ENCODE measurements around the gene RBM25.
"Not testable (repeated sequence)": the region's sequence is repeated elsewhere in the genome, so short reads cannot be mapped to it uniquely, and the experiment has no call there.

The RBM25 gene

GRCh38 chr14:73058224-73058921 is at the start of gene RBM25:
Gene RBM25 (plus strand): TSS chr14:73058534. CDS start chr14:73071642, 13,108 bp downstream.
- DNase-seq (ENCODE audit: low read depth), result peak; percentile 94

GRCh38 chr14:73011189-73011588 is 47.1 kb upstream of the RBM25 start:
- DNase-seq (ENCODE audit: low read depth), result not testable (repeated sequence)

DNA sequence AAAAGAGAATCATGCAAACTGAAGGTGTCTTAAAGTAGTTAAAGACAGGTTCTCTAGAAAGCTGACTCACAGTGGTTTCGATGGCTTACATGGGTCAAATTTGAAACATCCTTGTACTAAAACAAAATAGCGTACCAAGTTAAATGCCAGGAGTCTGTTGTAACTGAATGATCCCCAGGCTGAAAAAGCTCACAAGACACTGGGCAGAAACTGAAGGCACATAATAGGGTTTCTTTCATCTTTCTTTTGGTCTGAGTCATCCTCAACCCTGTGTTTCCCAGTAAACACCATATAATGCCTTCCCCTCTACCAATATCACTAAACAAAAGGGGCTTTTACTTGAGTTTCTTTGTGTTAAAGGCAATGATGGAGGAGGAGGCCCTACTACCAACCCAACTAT is 44.2 kb upstream of the RBM25 start:
- DNase-seq (ENCODE audit: low read depth), result no peak

DNA sequence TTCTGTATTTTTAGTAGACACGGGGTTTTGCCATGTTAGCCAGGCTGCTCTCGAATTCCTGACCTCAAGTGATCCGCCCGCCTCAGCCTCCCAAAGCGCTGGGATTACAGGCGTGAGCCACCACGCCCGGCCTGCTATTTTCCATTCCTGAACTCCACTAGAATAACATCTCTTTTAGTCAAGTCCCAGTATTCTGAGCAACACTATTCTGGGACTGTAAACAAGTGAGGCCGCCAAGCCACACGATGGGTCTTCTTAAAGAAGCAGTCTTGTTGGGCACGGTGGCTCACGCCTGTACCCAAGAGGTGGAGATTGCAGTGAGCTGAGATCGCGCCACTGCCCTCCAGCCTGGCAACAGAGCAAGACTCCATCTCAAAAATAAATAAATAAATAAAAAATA is 42.8 kb upstream of the RBM25 start:
- DNase-seq (ENCODE audit: low read depth), result not testable (repeated sequence)

GRCh38 chr14:73016011-73016410 is 42.3 kb upstream of the RBM25 start:
- DNase-seq (ENCODE audit: low read depth), result not testable (repeated sequence)

GRCh38 chr14:73022051-73022450 is 36.3 kb upstream of the RBM25 start:
- no peak for DNase-seq (ENCODE audit: low read depth)

GRCh38 chr14:73025544-73025943 is 32.8 kb upstream of the RBM25 start:
- DNase-seq (ENCODE audit: low read depth), result no peak

- DNase-seq (ENCODE audit: low read depth), result no peak
Observed at GRCh38 chr14:73026243-73026844, 32.0 kb upstream of the RBM25 start.

DNA sequence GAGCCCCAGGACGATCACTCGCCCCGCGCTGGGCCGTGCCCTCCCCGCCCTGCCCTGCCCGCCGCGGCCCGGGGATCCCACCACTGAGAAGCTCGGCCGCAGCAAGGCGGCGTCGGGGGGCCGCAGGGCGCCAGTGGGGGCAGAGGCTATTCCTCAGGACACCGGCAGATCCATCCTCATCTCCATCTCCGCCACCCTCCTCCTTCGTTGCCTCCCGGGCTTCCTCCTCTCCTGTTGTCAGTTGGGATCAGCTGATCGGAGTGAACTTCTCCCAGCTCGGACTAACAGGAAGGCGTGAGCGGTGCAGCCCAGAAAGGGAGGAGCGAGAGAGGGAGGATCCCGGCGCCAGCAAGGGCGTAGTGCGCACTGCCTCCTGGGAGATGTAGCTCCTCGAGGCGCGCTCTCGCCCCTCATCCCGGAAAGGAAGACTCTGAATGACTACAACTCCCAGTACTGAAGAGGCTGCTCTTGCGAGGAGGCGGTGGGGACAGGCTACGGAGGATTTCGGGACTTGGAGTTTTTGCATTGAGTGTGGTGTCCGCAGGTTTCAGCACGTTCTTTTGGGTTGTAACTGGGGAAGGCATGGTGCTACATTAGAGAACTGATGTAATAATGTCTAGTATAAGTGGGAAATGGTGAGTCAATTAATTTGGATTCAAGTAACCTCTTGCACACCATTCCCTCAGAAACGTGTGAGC is 31.3 kb upstream of the RBM25 start, which contains the start of gene ZFYVE1:
Gene ZFYVE1, minus strand, starts transcription at position 262 of the 698 bp plus-strand sequence. CDS start 2,598 bp downstream, outside the sequence.
- peak; percentile 93 for DNase-seq (ENCODE audit: low read depth)

GRCh38 chr14:73027546-73027945 is 30.8 kb upstream of the RBM25 start:
- no peak for DNase-seq (ENCODE audit: low read depth)

GRCh38 chr14:73027984-73028383 is 30.4 kb upstream of the RBM25 start:
- no peak for DNase-seq (ENCODE audit: low read depth)

GRCh38 chr14:73036706-73037450 is 21.5 kb upstream of the RBM25 start:
- not testable (repeated sequence) for DNase-seq (ENCODE audit: low read depth)

GRCh38 chr14:73047808-73048207 is 10.5 kb upstream of the RBM25 start:
- DNase-seq (ENCODE audit: low read depth), result no peak

DNA sequence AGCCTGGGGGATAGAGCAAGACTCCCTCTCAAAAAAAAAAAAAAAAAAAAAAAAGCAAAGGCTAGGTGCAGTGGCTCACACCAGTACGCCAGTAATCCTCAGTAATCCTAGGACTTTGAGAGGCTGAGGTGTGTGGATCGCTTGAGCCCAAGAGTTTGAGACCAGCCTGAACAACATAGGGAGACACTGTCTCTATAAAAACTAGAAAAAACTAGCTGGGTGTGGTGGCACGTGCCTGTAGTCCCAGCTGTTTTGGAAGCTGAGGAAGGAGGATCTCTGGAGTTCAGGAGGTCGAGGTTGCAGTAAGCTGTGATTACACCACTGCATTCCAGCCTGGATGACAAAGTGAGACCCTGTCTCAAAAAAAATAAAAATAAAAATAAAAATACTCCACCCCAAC is 8.9 kb upstream of the RBM25 start:
- no peak for DNase-seq (ENCODE audit: low read depth)

DNA sequence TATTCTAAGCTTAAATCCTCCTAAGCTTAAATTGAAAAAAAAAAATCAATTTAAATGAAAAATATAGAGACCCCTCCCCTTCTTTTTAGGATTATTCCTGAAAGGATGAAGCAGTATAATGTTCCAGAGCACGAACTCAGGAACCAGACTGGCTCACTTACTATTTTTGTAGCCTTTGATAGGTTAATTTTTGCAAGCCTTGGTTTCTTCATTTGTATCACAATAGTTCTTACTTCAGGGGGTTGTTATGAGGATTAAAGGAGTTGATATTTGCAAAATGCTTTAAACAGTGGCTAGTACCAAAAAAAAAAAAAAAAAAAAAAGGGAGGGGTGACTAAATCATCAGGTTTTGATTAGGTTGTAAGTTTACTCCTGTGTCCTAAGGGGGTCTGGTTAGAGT is 3.1 kb upstream of the RBM25 start:
- no peak for DNase-seq (ENCODE audit: low read depth)

DNA sequence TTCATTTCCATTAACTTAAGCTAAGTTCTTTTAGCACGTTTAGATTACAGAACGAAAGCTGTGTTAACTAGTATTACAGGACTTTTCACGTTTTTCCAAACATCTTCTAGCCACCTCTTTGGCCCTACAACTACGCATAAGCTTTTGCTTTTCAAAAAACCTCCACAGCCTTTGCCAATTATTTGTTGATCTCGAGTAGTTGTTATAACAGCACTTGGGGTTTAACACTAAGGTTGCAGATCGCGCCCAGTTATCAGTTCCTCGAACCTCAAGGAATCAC is 450 bp upstream of the RBM25 start:
- peak; percentile 3 for DNase-seq (ENCODE audit: low read depth)

DNA sequence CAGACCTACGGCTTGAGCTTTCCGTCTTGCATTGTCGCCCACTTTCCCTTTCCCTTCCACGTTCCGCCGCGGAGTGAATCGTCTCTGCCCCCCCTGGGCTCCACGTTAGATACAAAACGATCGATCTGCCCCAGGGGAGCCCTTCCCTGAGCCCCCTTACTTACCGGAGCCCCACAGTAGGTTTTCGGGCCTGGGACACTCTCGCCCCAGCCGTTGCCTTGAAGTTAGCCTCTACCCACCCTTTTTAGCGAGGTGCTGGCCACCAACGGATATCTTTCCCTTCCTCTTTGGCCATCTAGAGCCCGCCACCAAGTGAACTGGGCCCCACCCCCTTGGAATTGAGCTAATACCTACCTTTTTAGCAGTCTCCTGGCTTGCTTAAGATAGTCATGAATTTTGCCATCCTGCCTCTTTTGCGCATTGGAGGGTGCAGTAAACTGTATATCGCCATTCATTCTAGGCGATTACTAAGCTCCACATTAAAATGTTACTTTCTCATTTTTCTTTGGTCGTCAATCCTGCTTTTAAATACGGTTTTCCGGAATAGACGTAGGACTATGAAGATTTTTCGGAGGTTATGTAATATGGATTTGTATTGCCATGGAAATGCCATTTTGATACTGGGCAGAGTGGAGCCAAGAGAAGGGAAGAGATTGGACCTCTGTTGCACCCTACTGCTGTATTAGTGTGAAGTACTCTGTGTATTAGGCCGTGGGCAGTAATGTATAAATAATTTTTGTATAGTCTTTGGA is 764 bp downstream of the RBM25 start:
- DNase-seq (ENCODE audit: low read depth), result peak; percentile 9

DNA sequence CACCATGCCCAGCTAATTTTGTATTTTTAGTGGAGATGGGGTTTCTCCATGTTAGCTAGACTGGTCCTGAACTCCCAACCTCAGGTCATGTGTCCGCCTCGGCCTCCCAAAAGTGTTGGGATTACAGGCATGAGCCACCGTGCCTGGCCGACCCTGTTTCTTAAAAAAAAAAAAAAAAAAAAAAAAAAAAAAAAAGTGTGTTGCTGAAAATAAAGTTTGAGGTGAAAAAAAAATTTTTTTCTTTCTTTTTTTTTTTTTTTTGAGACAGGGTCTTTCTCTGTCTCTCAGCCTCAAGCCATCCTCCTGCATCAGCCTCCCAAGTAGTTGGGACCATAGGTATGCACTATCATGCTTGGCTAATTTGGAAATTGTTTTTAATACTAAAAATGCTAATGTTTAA is 11.3 kb downstream of the RBM25 start:
- DNase-seq (ENCODE audit: low read depth), result no peak

DNA sequence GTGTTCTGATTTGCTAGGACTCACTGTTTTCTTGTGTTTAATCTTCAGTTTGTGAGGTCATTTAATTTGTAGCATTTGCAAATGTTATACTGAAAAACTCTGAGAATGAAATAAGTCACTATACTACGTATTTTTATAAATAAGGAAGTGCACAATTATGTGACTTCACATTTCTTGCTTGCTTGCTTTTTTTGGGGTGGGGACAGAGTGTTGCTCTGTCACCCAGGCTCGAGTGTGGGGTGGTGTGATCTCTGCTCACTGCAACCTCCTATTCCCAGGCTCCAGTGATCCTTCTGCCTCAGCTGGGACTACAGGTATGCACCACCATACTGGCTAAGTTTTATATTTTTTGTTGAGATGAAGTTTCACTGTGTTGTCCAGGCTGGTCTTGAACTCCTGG is 32.7 kb downstream of the RBM25 start:
- DNase-seq (ENCODE audit: low read depth), result no peak

DNA sequence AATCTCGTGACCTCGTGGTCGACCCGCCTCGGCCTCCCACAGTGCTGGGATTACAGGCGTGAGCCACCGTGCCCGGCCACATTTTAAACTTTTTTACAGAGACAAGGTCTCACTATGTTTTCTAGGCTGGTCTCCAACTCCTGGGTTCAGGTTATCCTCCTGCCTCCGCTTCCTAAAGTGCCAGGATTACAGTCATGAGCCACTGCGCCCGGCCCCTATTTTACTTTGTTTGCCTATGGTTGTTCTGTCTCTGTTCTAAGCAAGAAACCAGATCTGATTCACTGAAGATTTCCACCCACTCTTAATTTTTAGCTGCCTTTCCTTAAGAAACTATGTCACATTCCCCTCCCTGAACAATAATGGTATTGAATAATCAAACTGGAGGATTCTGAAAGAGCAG is 39.1 kb downstream of the RBM25 start:
- no peak for DNase-seq (ENCODE audit: low read depth)

DNA sequence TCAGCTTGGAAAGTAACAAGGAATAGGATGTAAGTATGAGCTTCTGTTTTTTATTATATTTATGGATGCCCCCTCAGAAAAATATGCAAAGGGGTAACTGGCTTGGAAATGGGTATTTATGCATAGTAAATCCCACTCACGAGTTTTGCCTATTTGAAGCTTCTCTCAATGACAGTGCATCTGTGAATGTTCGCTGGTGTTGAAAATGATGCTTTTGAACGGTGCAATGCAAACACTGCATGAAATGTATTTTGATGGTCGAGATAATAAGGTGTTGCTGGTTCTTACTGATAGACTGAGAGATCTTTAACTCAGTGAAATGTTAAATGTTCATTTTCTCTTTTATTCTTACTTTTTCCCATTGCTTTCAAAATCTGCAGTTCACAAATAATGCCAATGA is 42.0 kb downstream of the RBM25 start:
- no peak for DNase-seq (ENCODE audit: low read depth)

Measured in HS-5 (cell line).